HFFc6 (cell line): ENCODE data around the gene SV2B. TPM values are rescaled to one million over a fixed set of nuclear protein-coding genes. Genes with fewer than 3 reads are reported as not detected.

Source experiments
- DNase-seq: peaks from one replicate; pipeline ENCODE4 v3.0.0-alpha.2; 2018
- H3K27ac Mint-ChIP-seq: 2 replicates; pipeline ENCODE4 v1.8.0; 2020; ENCODE audit warnings: mild to moderate bottlenecking, mixed read lengths
- H3K27me3 Mint-ChIP-seq: 2 replicates; pipeline ENCODE4 v1.8.0; 2021; ENCODE audit warnings: mild to moderate bottlenecking, moderate library complexity, mixed read lengths; ENCODE audit not compliant: insufficient read depth
- H3K36me3 Mint-ChIP-seq: 2 replicates; pipeline ENCODE4 v1.8.0; 2021; ENCODE audit warnings: low read depth, mixed read lengths
- H3K4me1 Mint-ChIP-seq: 2 replicates; pipeline ENCODE4 v1.8.0; 2020; ENCODE audit warnings: low read depth, mixed read lengths
- H3K4me3 Mint-ChIP-seq: 2 replicates; pipeline ENCODE4 v1.8.0; 2020; ENCODE audit warnings: mild to moderate bottlenecking, moderate library complexity, mixed read lengths
- H3K9me3 Mint-ChIP-seq: 2 replicates; pipeline ENCODE4 v1.8.0; 2020; ENCODE audit warnings: mild to moderate bottlenecking, mixed read lengths
- total RNA-seq, 6 experiments: library from RNA; stranded (reverse); fragmentation: NEBNext Ultra II Directional; extraction: Animal tissue kit (Norgen Biotek cat#: 25700); gene quantifications; 2 replicates in 1 of 6; 3 replicates in 5 of 6; pipeline ENCODE4 v1.2.3, GENCODE V29; 2021
- TF ChIP-seq, protein P1 (sequence below): fragments of 200-600 bp; sonication (generic); IDR thresholded peaks from 2 replicates; pipeline ENCODE4 v1.5.0; 2021; ENCODE audit warnings: antibody characterized with exemption, mild to moderate bottlenecking

The SV2B gene
- total RNA-seq, 6 experiments from 2014 or later = not detected

DNA sequence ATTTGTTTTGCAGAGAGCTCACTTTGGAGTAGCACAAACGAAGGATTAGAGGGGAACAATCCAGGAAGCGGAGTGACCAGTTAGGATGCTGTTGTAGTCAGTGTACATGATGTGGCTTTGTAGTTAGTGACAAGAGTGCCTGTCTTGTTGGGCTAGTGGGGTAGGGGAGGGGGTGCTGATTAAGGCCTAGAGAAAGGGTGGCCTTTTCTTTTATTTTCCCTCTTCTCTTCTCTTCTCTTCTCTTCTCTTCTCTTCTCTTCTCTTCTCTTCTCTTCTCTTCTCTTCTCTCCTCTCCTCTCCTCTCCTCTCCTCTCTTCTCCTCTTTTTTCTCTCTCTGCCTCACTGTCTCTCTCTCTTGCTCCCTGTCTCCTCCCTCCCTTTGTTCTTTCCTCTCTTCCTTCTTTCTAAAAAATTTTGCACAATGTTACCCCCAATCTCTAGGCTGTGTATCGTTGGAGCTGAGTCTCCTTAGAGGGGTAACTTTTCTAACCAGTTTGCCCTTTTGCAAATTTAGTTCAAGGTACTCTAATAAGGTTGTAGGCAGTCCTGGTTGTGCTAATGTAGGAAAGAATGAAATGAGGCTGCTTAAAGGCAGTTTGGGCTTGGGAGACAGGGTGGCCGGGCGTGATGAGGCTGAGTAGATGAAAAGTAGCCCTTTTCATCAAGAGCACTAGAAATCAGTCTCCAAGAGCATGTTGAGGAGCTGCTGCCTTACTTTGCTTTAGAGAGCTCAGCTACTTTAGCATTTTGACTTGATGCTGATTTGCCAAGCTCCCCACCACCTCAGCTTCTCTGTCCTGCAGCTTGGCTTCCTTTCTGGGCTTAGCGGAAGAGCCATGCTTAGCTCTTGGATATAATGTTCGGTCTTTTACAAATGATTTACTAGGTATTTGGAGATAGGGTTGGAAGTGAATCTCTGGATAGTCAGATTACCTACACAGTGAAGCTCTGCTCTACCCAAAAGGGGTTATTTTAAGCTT is 58.6 kb downstream of the SV2B start:
- no peaks in the 10 kb centered on the region for H3K4me1 Mint-ChIP-seq
- peaks cover 49% of the 10 kb centered on the region for H3K9me3 Mint-ChIP-seq
- no peaks in the 10 kb centered on the region for H3K27me3 Mint-ChIP-seq
- no peaks in the 10 kb centered on the region for H3K36me3 Mint-ChIP-seq
- TF ChIP-seq, protein P1, sequence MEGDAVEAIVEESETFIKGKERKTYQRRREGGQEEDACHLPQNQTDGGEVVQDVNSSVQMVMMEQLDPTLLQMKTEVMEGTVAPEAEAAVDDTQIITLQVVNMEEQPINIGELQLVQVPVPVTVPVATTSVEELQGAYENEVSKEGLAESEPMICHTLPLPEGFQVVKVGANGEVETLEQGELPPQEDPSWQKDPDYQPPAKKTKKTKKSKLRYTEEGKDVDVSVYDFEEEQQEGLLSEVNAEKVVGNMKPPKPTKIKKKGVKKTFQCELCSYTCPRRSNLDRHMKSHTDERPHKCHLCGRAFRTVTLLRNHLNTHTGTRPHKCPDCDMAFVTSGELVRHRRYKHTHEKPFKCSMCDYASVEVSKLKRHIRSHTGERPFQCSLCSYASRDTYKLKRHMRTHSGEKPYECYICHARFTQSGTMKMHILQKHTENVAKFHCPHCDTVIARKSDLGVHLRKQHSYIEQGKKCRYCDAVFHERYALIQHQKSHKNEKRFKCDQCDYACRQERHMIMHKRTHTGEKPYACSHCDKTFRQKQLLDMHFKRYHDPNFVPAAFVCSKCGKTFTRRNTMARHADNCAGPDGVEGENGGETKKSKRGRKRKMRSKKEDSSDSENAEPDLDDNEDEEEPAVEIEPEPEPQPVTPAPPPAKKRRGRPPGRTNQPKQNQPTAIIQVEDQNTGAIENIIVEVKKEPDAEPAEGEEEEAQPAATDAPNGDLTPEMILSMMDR = no peak
- no peak overlapping the region for H3K4me3 Mint-ChIP-seq
- no peak overlapping the region for H3K27ac Mint-ChIP-seq
- DNase-seq = no peak

DNA sequence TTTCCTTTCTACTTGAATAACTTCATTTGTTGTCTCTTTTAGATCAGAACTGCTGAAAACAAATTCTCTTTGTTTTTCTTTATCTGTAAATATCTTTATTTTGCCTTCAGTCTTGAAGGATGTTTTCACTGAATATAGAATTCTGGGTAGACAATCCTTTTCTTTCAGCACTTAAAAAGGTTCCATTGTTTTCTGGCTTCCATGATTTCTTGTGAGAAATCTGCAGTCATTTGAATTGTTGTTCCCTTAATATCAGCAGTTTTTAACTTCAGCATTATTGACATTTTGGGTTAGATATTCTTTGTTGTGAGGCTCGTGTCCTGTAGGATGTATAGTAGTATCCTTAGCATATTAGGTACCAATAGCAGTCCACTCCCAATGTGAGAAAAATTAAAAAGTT is 65.8 kb downstream of the SV2B start:
- H3K27ac Mint-ChIP-seq = no peak overlapping the region
- no peak overlapping the region for H3K4me3 Mint-ChIP-seq
- no peak for DNase-seq
- no peaks in the 10 kb centered on the region for H3K27me3 Mint-ChIP-seq
- peaks cover 30% of the 10 kb centered on the region for H3K9me3 Mint-ChIP-seq
- no peaks in the 10 kb centered on the region for H3K4me1 Mint-ChIP-seq
- H3K36me3 Mint-ChIP-seq = no peaks in the 10 kb centered on the region
- TF ChIP-seq, protein P1 = no peak

DNA sequence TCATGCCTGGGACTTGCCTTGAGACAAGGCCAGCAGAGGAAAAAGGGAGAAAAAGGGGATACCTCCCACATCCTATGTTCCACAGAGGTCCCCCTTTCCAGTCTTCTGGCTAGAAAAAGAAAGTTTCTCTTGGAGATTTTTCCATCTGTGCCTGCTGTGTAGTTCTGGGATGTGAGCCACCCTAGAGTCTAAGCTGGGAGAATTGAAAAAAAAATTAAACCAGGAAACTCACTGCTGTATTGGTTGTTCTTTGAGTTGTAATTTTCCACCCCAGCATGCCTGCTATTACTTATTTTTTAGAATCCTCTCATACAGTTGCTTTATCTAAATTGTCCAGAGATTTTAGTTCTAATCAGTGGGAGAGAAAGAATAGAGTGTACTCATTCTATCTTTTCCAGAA is 68.4 kb downstream of the SV2B start:
- H3K36me3 Mint-ChIP-seq = no peaks in the 10 kb centered on the region
- no peaks in the 10 kb centered on the region for H3K27me3 Mint-ChIP-seq
- no peak overlapping the region for H3K4me3 Mint-ChIP-seq
- DNase-seq = no peak
- H3K27ac Mint-ChIP-seq = no peak overlapping the region
- H3K9me3 Mint-ChIP-seq = peaks cover 39% of the 10 kb centered on the region
- H3K4me1 Mint-ChIP-seq = no peaks in the 10 kb centered on the region
- TF ChIP-seq, protein P1 = no peak

DNA sequence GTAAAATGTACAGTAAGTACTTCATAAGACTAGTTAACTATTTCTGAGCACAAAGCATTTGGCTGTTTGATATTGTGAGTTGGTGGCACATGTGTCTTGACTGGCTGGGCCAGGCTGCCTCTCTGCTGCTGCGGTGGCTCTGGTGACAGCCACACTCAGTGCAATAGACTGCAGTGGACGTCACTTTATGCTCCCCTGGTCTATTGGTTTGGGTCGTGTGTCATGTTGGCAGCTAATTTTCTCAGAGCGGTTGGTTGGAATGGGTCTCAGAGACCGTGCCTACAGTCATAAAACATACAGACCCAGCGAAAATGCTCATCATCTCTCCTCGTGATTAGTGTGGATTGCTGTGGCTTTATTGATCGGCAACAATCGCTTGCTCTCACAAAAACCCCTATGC is 71.3 kb downstream of the SV2B start:
- Mint-ChIP-seq H3K9me3 (peaks cover 45% of the 10 kb centered on the region), H3K4me1 (no peaks in the 10 kb centered on the region), H3K36me3 (no peaks in the 10 kb centered on the region), H3K27ac (no peak overlapping the region), H3K27me3 (no peaks in the 10 kb centered on the region), H3K4me3 (no peak overlapping the region)
- no peak for DNase-seq
- TF ChIP-seq, protein P1 = no peak

DNA sequence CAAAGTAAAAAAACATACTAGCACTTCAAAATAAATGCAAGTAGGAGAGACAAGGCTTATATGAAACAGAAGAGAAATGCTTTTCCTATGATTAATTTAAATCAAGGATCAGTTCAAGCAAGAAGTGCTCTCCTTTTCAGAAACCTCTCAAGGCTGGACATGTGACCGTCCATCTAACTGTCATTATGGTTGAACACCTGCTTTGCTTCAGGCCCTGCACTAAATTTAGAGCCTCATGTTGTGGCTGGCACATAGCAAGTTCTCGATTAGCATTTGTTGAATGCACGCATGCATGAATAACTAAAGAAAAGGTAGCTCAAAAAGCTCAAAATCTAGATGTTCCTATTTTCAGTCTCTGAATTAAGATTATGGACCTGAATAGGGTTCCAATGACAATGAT is 82.0 kb downstream of the SV2B start:
- TF ChIP-seq, protein P1 = no peak
- H3K9me3 Mint-ChIP-seq = peaks cover 10% of the 10 kb centered on the region
- no peaks in the 10 kb centered on the region for H3K27me3 Mint-ChIP-seq
- H3K4me1 Mint-ChIP-seq = no peaks in the 10 kb centered on the region
- no peak overlapping the region for H3K27ac Mint-ChIP-seq
- no peak overlapping the region for H3K4me3 Mint-ChIP-seq
- DNase-seq = no peak
- H3K36me3 Mint-ChIP-seq = no peaks in the 10 kb centered on the region
